Effector memory CD8-positive, alpha-beta T cell (primary cell): ENCODE measurements around the gene PPFIBP1.
"Not testable (repeated sequence)": the region's sequence is repeated elsewhere in the genome, so short reads cannot be mapped to it uniquely, and the experiment has no call there.

Experiments
- ATAC-seq: fragments of 150-1000 bp; cut with Tn5 transposase; replicated peaks from 2 replicates; pipeline ENCODE4 v1.10.0; 2021; ENCODE audit warnings: mild to moderate bottlenecking, moderate library complexity
- DNase-seq, 3 experiments: peaks; one replicate each; pipeline ENCODE4 v3.0.0; 2021
- H3K27ac Mint-ChIP-seq, 2 donors: one replicate each; pipeline ENCODE4 v1.8.0; 2022; ENCODE audit warnings: mild to moderate bottlenecking in 2 of 2, mixed read lengths in 2 of 2, moderate library complexity in 2 of 2
- H3K27me3 Mint-ChIP-seq, 2 donors: one replicate each; pipeline ENCODE4 v1.8.0; 2022; ENCODE audit warnings: mixed read lengths in 2 of 2
- H3K36me3 Mint-ChIP-seq: one replicate; pipeline ENCODE4 v1.8.0; 2022; ENCODE audit warnings: mild to moderate bottlenecking, moderate library complexity, mixed read lengths; ENCODE audit not compliant: insufficient read depth
- H3K4me1 Mint-ChIP-seq, 2 donors: one replicate each; pipeline ENCODE4 v1.8.0; 2022; ENCODE audit warnings: low read depth in 2 of 2, mixed read lengths in 2 of 2
- H3K4me3 Mint-ChIP-seq, 2 donors: one replicate each; pipeline ENCODE4 v1.8.0; 2022; ENCODE audit warnings: mild to moderate bottlenecking in 2 of 2, mixed read lengths in 2 of 2, moderate library complexity in 2 of 2
- H3K9me3 Mint-ChIP-seq, 2 donors: one replicate each; pipeline ENCODE4 v1.8.0; 2022; ENCODE audit warnings: mixed read lengths in 2 of 2

Gene PPFIBP1

DNA sequence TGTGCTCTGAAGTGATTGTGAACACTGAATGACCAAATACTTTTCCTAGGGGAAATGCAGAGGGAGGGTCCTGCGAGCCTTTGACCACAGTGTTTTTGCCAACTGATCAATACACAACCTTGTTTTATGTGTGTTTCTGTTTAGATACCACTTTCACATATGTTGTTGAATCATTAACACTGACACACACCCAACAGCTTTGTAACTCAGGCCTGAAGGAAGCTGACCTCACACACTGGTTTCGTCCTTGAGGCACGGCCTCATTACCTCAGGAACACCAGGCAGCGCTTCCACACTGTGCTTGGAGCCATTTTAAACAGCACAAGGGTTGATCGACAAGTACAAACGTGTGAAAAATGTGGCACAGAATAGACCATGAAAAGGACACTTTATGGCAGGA, 60.0 kb downstream of the PPFIBP1 start:
- H3K27me3 Mint-ChIP-seq = peaks cover 6 to 14% of the 10 kb centered on the region in 2 donors
- no peak overlapping the region for H3K4me3 Mint-ChIP-seq
- no peak for ATAC-seq
- DNase-seq = no peak
- H3K27ac Mint-ChIP-seq = no peak overlapping the region
- H3K4me1 Mint-ChIP-seq = peaks cover 3 to 4% of the 10 kb centered on the region in 2 donors
- H3K9me3 Mint-ChIP-seq = no peaks in the 10 kb centered on the region
- H3K36me3 Mint-ChIP-seq = no peaks in the 10 kb centered on the region

DNA sequence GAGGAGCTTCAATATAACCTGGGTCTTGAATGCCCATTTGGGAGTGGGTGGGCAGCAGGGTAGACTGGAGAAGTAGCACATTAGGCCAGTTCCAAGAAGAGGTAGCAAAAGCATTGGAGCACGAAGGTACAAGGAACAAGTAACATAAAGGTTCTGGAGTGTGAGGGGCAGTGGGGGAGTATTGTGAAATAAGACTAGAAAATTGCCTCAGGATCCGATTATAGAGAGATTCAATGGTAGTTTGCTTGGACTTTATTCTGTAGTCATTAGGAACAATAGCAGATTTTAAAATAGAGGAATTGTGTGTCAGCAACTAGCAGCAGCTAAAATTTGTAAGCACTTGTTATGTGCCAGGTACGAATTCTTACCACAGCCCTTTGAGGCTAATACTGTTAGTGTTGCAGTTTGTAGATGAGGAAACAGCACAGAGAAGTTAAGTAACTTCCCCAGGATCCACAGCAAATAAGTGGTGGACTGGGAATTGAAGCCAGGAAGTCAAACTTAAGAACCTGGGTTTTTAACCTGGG, 61.8 kb downstream of the PPFIBP1 start:
- H3K4me3 Mint-ChIP-seq = no peak overlapping the region
- peaks cover 6 to 12% of the 10 kb centered on the region in 2 donors for H3K27me3 Mint-ChIP-seq
- H3K27ac Mint-ChIP-seq = no peak overlapping the region
- ATAC-seq (no peak), DNase-seq (no peak)
- H3K36me3 Mint-ChIP-seq = no peaks in the 10 kb centered on the region
- H3K4me1 Mint-ChIP-seq = peaks cover 3 to 4% of the 10 kb centered on the region in 2 donors
- no peaks in the 10 kb centered on the region for H3K9me3 Mint-ChIP-seq

DNA sequence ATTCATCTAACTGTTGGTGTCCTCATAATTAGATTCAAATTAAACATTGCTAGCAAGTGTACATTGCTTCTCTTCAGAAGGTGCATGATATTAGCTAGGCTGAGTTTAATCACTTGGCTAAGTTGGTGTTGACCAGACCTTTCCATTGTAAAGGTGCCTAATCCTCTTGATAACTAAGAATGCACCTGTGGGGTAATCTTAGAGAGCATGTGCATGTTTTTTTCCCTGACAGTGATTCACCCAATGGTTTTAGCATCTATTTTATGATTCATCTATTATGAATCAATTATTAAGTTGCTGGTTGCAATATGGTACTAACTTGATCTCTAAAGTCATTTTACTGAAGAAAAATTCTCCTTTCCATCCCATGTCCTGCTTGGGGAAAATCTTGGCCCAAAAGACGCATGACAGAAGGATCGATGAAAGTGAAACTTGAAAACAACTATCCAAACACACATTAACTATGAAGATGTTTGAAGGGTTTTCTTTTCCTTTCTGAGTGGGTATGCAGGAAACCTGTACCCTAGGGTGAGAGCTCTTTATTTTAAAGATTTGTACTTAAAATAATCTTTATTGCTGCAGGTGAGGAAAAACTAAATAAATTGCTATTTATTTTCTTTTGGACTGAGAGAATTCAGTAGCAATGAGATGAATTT, 64.2 kb downstream of the PPFIBP1 start:
- not testable (repeated sequence) for DNase-seq, ATAC-seq, H3K9me3 Mint-ChIP-seq, H3K4me3 Mint-ChIP-seq, H3K4me1 Mint-ChIP-seq, H3K27ac Mint-ChIP-seq, H3K36me3 Mint-ChIP-seq
- H3K27me3 Mint-ChIP-seq = peaks cover 6 to 27% of the 10 kb centered on the region in 2 donors

- Mint-ChIP-seq H3K36me3 (no peaks in the 10 kb centered on the region), H3K4me3 (no peak overlapping the region), H3K27me3 (peaks cover 6 to 33% of the 10 kb centered on the region in 2 donors), H3K9me3 (no peaks in the 10 kb centered on the region), H3K27ac (no peak overlapping the region), H3K4me1 (peaks cover 3 to 4% of the 10 kb centered on the region in 2 donors)
- no peak for ATAC-seq
- no peak for DNase-seq
Observed at GRCh38 chr12:27588776-27589175, 64.8 kb downstream of the PPFIBP1 start.

- DNase-seq = no peak
- Mint-ChIP-seq H3K36me3 (no peaks in the 10 kb centered on the region), H3K4me3 (no peak overlapping the region), H3K27me3 (peaks cover 6 to 38% of the 10 kb centered on the region in 2 donors), H3K27ac (no peak overlapping the region), H3K9me3 (no peaks in the 10 kb centered on the region), H3K4me1 (peaks cover 3 to 4% of the 10 kb centered on the region in 2 donors)
- no peak for ATAC-seq
Observed at GRCh38 chr12:27589419-27589818, 65.4 kb downstream of the PPFIBP1 start.

DNA sequence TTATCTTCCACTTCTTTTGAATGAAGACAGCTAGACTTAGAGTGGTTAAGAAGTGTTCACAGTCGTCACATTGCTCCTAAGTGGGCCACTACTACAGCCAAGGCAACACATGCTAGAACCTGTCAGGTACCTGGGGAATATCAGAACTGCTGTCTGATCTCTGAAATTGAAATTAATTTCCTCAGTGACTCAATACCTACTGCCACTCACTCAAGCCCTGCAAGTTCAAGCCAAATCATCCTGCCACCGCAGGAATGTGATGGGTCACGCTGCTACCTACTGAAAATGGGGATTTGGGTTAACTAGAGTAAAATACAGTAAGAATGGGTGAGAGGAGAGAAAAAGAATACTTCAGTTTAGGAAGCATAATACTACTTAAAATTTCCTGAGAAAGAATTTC, 67.7 kb downstream of the PPFIBP1 start:
- not testable (repeated sequence) for H3K4me3 Mint-ChIP-seq, H3K4me1 Mint-ChIP-seq, H3K27ac Mint-ChIP-seq, ATAC-seq, DNase-seq, H3K36me3 Mint-ChIP-seq, H3K9me3 Mint-ChIP-seq
- peaks cover 4 to 33% of the 10 kb centered on the region in 2 donors for H3K27me3 Mint-ChIP-seq

DNA sequence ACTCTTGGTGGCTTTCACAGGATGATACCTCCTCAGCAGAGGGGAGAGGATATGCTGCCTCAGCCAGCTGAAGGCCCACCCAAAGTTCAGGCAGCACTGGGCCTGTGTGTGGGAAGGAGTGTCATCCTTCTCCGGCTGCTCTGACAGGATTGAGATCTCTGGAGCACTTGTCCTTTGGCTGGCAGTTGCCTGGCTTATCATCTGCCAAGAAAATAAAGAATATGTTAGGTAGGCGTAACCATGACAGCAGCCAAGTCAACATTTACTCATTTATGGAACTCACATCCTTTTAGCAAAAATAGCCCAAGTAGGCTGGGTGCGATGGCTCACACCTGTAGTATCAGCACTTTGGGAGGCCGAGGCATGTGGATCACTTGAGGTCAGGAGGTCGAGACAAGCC, 68.5 kb downstream of the PPFIBP1 start:
- DNase-seq = no peak
- Mint-ChIP-seq H3K27ac (no peak overlapping the region), H3K4me1 (peaks cover 0 to 4% of the 10 kb centered on the region in 2 donors), H3K36me3 (no peaks in the 10 kb centered on the region), H3K27me3 (peaks cover 7 to 33% of the 10 kb centered on the region in 2 donors), H3K9me3 (no peaks in the 10 kb centered on the region), H3K4me3 (no peak overlapping the region)
- no peak for ATAC-seq

- Mint-ChIP-seq H3K36me3 (no peaks in the 10 kb centered on the region), H3K27ac (no peak overlapping the region), H3K9me3 (no peaks in the 10 kb centered on the region), H3K4me1 (no peaks in the 10 kb centered on the region), H3K27me3 (peaks cover 7 to 33% of the 10 kb centered on the region in 2 donors), H3K4me3 (no peak overlapping the region)
- ATAC-seq (no peak), DNase-seq (no peak)
Observed at GRCh38 chr12:27593266-27593665, 69.3 kb downstream of the PPFIBP1 start.

DNA sequence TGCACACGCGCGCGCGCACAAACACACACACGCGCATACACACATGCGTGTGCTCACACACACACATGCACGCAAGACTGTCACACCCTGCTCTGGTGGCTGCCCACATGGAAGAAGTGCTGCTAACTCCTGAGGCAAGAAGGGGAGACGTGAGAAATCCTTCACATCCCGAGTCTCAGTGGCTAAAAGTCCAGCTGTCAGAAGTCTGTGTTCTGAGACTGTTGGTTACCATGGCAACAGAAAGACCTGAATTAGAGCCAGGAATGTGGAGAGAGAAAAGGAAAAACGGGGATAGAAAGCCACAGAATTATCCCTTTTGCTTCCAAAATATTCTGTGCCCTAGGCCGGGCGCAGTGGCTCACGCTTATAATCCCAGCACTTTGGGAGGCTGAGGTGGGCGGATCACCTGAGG, 71.2 kb downstream of the PPFIBP1 start:
- H3K36me3 Mint-ChIP-seq = no peaks in the 10 kb centered on the region
- no peak for DNase-seq
- no peaks in the 10 kb centered on the region for H3K4me1 Mint-ChIP-seq
- no peak for ATAC-seq
- H3K27me3 Mint-ChIP-seq = peaks cover 7 to 38% of the 10 kb centered on the region in 2 donors
- no peak overlapping the region for H3K4me3 Mint-ChIP-seq
- H3K27ac Mint-ChIP-seq = no peak overlapping the region
- H3K9me3 Mint-ChIP-seq = no peaks in the 10 kb centered on the region

DNA sequence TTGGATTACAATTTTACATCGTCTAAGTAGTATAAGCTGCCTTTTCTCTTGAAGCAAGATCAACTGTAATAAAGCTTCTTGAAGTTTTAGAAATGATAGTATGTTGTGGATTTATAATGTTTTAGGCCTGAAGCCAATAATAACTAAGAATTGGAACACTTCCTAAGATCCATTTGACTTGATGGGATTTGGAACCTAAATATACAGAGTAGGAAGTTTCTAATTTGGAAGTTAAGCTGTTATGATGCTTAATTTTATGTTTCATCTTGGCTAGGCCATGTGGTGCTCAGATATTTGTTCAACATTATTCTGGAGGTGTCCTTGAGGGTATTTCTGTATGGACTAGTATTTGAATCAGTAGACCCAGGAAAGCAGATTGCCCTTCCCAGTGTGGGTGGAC, 74.9 kb downstream of the PPFIBP1 start:
- not testable (repeated sequence) for H3K36me3 Mint-ChIP-seq, H3K4me1 Mint-ChIP-seq, ATAC-seq, H3K9me3 Mint-ChIP-seq, DNase-seq, H3K27ac Mint-ChIP-seq, H3K4me3 Mint-ChIP-seq
- H3K27me3 Mint-ChIP-seq = peaks cover 7 to 18% of the 10 kb centered on the region in 2 donors

DNA sequence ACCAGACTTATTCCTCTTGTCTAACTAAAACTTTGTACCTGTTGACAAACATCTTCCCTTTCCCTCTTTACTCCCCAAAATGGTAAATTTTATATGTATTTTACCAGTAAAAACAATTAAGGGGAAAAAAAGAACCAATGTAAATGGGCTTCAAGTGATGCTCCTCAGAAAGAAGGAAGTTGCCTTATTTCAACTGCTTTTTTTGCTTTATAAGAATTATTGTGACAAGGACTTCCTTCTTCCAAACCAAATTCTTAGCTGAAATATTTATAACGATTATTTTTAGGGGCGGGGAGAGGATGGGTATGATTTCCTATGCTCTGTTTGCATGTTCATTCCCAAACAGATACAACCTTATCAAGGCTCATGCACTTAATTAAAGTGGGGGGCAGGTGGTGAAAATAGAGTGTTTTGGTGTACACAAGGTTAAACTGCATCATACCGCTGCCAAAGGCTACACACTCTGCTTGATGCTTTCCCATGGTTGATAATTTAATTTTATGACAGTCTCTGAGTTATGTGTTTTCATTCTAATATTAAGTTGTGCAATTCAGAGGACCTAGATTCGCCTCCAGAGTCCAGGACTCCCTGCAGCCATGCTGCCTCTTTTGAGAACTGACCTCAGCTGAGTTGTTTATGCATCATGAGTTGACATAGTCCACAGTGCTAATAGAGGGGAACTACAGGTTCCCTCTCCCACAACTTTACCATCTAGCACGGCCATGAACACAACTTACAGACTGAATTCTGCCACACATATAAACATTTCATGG, 77.2 kb downstream of the PPFIBP1 start:
- H3K27me3 Mint-ChIP-seq = peaks cover 7 to 11% of the 10 kb centered on the region in 2 donors
- not testable (repeated sequence) for H3K4me1 Mint-ChIP-seq, DNase-seq, H3K27ac Mint-ChIP-seq, H3K9me3 Mint-ChIP-seq, ATAC-seq, H3K36me3 Mint-ChIP-seq, H3K4me3 Mint-ChIP-seq

- Mint-ChIP-seq H3K4me1 (no peaks in the 10 kb centered on the region), H3K36me3 (no peaks in the 10 kb centered on the region), H3K27me3 (peaks cover 0 to 11% of the 10 kb centered on the region in 2 donors), H3K27ac (no peak overlapping the region), H3K9me3 (peaks cover 0 to 1% of the 10 kb centered on the region in 2 donors), H3K4me3 (no peak overlapping the region)
- DNase-seq (no peak), ATAC-seq (no peak)
Observed at GRCh38 chr12:27602516-27602915, 78.5 kb downstream of the PPFIBP1 start.

GRCh38 chr12:27604431-27604830, 80.4 kb downstream of the PPFIBP1 start:
- Mint-ChIP-seq H3K4me3 (no peak overlapping the region), H3K4me1 (no peaks in the 10 kb centered on the region), H3K36me3 (no peaks in the 10 kb centered on the region), H3K27ac (no peak overlapping the region), H3K9me3 (peaks cover 0 to 1% of the 10 kb centered on the region in 2 donors), H3K27me3 (peaks cover 0 to 19% of the 10 kb centered on the region in 2 donors)
- DNase-seq (no peak), ATAC-seq (no peak)

DNA sequence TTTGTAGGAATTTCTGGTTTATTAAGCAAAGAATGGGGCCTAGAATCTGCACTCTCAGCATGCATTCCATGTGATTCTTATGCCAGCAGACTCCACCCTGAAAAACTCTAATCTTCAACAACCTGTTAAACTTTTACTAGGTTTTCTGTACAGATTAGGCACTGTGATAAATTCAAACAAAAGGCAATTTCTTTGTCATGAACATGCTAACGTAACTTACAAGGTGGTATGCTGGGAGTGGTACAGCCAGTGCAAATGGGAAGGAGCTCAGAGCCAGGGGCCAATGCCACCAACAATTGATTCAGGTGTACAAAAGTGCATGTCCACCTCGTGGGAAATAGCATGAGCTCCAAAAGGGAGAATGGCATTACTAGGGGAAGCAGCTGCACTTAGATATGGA, 83.0 kb downstream of the PPFIBP1 start:
- H3K27ac Mint-ChIP-seq = no peak overlapping the region
- no peak overlapping the region for H3K4me3 Mint-ChIP-seq
- peaks cover 0 to 15% of the 10 kb centered on the region in 2 donors for H3K27me3 Mint-ChIP-seq
- ATAC-seq (no peak), DNase-seq (no peak)
- H3K36me3 Mint-ChIP-seq = no peaks in the 10 kb centered on the region
- peaks cover 0 to 1% of the 10 kb centered on the region in 2 donors for H3K9me3 Mint-ChIP-seq
- H3K4me1 Mint-ChIP-seq = no peaks in the 10 kb centered on the region
